NCI-H748 (cell line): ENCODE data around the gene BET1L.
"Not testable (repeated sequence)": the region's sequence is repeated elsewhere in the genome, so short reads cannot be mapped to it uniquely, and the experiment has no call there.

ENCODE experiments used
- DNase-seq: peaks from one replicate; lab custom pipeline; 2025; ENCODE audit not compliant: unreplicated experiment; lab: John Stamatoyannopoulos, UW

BET1L gene

DNA sequence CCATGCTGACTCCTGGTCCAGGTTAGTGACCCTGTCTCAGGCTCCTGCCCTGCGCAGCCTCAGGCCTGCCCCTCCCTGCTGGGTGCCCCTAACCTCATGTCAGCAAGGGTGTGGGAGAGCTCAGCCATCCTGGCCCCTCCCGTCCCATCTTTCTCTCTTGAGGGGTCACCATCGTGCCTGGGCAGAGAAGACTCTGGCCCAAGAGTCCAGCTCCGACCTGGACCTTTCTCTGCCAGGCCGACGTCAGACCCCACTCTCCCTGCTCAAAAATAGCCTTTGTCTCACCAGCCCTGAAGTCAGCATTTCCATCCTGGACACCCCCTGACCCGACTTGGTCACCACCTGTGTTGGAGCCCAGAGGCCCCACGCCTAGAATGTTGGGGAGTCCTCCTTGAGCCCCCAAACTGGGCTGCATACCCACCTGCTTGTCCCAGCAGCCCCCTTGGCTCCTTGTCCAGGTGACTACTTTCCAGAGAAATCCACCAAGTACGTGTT is 9.4 kb downstream of the BET1L start:
- no peak for DNase-seq

DNA sequence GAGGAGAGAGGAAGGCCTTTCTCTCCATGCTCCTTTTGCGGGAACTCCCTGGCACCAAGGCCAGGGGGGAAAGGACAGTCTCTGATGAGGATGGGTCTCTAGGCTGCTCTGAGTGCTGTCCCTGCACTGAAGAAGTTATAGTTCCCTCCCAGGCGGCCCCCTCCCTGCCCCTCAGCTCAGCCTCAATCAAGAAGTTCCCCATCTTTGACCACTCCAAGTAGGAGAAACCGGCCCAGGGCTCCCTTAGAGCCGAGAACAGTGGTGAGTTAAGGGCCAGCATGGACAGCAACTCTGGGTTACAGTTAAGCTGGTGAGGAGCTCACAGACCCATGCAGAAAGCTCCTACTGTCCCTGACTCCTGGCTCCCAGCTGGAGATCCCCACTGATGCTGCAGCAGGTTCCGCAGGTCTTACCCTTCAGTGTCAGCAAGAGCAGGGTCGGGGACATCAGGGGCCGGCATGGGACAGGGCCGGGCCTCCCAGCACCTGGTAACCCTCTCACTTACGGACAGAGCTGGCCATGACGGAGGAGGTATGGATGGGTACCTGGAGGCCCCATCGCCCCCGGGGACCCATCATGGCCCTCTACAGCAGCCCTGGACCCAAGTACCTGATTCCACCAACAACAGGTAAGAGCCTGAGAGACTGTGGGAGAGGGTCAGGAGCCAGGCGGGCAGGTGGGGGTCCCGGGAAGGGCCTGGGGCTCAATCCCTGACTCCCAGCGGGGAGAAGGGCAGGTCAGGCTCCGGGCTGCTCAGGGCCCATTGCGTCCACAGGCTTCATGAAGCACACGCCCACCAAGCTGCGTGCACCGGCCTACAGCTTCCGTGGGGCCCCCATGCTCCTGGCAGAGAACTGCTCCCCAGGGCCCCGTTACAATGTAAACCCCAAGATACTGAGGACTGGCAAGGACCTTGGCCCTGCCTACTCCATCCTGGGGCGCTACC is 10.1 kb downstream of the BET1L start:
- no peak for DNase-seq

GRCh38 chr11:193481-193880 is 13.7 kb downstream of the BET1L start:
- not testable (repeated sequence) for DNase-seq

DNA sequence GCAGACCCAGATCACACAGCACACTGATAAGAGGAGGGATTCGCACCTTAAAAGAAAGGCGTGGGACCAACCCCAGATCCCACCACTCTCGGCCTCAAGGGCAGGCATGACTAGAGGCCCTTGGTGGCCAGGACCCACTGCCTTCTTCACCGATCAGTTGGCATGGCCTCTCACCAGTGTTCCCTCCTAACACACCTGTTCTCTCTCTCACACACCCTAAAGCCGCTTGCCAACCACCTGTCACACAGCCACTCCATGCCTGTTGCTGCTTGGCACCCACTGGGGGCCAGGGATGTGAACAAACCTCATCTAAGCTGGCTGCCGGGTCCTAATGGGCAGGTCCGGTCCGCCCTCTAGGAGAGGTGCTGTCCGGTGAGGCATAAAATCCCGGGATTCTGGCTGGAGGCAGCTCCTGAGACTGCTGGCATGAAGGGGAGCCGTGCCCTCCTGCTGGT is 14.5 kb downstream of the BET1L start, which contains the start of gene SCGB1C1:
Gene SCGB1C1, plus strand, starts transcription at position 405 of the 455 bp plus-strand sequence. Its CDS starts 22 bp downstream, at position 427.
- DNase-seq = not testable (repeated sequence)

DNA sequence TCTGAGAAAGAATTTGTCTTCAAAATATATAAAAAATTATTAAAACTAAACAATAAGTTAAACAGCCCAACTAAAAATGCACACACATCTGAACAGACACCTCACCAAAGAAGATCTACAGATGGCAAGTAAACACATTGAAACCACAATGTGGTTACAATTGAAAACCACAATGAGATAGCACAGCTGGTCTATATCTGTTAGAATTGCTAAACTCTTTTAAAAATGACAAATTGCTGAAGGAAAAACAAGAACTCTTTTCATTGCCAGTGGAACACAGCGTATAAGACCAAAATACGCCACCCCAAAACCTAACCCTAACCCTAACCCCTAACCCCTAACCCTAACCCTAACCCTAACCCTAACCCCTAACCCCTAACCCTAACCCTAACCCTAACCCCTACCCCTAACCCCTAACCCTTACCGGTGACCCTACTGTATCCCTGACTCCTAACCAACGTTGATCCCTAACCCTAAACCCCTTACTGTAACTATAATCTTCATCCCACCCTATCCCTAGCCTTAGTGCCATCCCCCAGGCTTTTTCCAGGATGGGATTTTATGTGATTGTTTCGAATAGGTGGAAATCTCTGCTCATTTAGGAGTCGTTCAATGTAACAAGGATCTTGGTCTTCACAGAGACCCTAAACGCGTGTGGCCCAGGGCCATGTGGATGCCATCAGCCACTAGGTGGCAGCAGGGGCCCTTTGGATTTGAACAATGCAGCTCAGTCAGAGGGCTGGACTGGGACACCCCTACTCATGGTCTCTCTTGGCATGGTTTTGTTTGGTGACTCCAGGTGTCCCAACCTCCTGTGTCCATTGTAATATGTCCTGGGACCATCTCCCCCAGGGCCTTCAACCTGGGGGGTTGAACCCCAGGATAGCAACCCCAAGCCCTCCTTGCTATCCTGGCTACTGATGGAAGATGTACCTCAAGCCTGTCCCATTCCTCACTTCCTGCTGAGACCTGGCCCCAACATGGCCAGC is 15.4 kb downstream of the BET1L start:
- DNase-seq = not testable (repeated sequence)

GRCh38 chr11:190546-190945 is 16.7 kb downstream of the BET1L start:
- not testable (repeated sequence) for DNase-seq

DNA sequence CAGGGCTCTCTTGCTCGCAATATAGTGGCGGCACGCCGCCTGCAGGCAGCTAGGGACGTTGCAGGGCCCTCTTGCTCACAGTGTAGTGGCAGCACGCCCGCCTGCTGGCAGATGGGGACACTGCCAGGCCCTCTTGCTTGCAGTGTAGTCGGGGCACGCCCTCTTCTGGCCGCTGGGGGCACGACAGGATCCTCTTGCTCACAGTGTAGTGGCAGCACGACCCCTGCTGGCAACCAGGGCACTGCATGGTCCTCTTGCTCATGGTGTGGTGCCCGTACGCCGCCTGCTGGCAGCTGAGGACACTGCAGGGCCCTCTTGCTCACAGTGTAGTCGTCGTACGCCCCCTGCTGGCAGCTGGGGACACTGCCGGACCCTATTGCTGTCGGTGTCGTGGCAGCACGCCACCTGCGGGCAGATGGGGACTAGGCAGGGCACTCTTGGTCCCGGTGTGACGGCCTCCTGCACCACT is 17.3 kb downstream of the BET1L start:
- DNase-seq = not testable (repeated sequence)

- not testable (repeated sequence) for DNase-seq
Measured at GRCh38 chr11:189200-189783, 17.9 kb downstream of the BET1L start.

GRCh38 chr11:180242-180641 is 27.0 kb downstream of the BET1L start:
- DNase-seq = not testable (repeated sequence)
